ENCODE results near the gene BTG2. TPM values are rescaled to one million over a fixed set of nuclear protein-coding genes. Genes with fewer than 3 reads are reported as not detected.

The BTG2 gene
- total and polyA plus RNA-seq, 2 experiments from 2014 or later: 6.3 to 9.1 TPM

DNA sequence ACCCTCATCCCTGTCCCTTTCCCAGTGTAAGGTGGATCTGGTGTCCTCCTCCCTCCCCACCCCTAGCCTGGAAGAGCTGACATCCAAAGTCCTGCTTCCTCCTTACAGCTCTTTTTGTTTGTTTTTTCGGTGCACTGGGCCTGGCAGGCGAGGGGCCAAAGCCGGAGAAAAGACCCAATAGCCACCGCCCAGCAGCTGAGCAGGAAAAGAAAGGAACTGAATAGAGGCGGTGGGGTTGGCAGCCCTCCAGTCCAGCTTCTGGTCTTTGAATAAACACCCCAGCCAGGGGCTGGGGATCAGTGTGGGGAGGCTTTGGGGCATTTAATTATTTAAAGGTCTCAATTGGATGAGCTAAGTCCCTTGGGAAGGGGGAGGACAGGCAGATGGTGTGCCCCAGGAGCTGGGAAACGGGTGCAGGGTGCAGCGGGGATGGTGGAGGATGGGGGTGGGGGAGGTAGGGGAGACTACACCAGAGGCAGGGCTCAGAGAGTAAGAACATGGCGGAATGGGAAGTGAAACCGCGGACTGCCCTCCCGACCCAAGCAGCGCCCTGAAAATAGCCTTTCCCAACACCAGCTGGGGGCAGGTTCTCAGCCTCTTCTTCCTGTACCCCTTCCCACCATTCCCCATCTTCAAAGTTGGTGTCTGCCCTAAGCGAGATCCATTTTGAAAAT is 20.2 kb downstream of the BTG2 start:
- H3K9me3 Mint-ChIP-seq: no peaks in the 10 kb centered on the region
- peaks cover 67% of the 10 kb centered on the region for H3K4me1 Mint-ChIP-seq
- Histone ChIP-seq H2AFZ (peak overlapping the region; percentile 91), H4K20me1 (replicated peaks; ENCODE audit: insufficient read depth) (no peaks in the 10 kb centered on the region), H3K4me3 (peak overlapping the region; percentile 34; the same call in 1 of the 2 replicates), H3F3A (replicated peaks; ENCODE audit: low read depth) (peaks cover 6% of the 10 kb centered on the region; the same call in 1 of the 2 replicates), H3K4me2 (peak overlapping the region; percentile 77), H3K36me3 (ENCODE audit: insufficient read depth) (no peaks in the 10 kb centered on the region), H3K79me2 (replicated peaks; ENCODE audit: insufficient read depth) (no peaks in the 10 kb centered on the region), H3K27ac (ENCODE audit: low read depth) (no peak overlapping the region), H3K4me1 (ENCODE audit: insufficient read depth) (peaks cover 37% of the 10 kb centered on the region), H3K9me2 (ENCODE audit: insufficient read depth) (no peaks in the 10 kb centered on the region), H3K27me3 (ENCODE audit: insufficient read depth) (peaks cover 62% of the 10 kb centered on the region)
- 0 out of 3 replicates have a peak overlapping the region, but pooled peaks have one; percentile 8 for H3K4me3 Mint-ChIP-seq
- ATAC-seq (no peak), DNase-seq (ENCODE audit: low spot score) (no peak)
- no peaks in the 10 kb centered on the region for H3K36me3 Mint-ChIP-seq (ENCODE audit: low read depth)
- TF ChIP-seq STAT1 (IDR thresholded peaks at IDR 0.05; ENCODE audit: unreplicated experiment) (no peak), REST (IDR thresholded peaks at IDR 0.05; ENCODE audit: unreplicated experiment) (no peak), NANOG (IDR thresholded peaks at IDR 0.05; ENCODE audit: borderline replicate concordance) (no peak), ETS1 (IDR thresholded peaks at IDR 0.05) (no peak), EZH2phosphoT487 (IDR thresholded peaks at IDR 0.05; ENCODE audit: unreplicated experiment) (no peak), CREB1 (CRISPR knock-in tag; IDR thresholded peaks at IDR 0.05; ENCODE audit: low read depth) (no peak)
- TF ChIP-seq, protein P1, sequence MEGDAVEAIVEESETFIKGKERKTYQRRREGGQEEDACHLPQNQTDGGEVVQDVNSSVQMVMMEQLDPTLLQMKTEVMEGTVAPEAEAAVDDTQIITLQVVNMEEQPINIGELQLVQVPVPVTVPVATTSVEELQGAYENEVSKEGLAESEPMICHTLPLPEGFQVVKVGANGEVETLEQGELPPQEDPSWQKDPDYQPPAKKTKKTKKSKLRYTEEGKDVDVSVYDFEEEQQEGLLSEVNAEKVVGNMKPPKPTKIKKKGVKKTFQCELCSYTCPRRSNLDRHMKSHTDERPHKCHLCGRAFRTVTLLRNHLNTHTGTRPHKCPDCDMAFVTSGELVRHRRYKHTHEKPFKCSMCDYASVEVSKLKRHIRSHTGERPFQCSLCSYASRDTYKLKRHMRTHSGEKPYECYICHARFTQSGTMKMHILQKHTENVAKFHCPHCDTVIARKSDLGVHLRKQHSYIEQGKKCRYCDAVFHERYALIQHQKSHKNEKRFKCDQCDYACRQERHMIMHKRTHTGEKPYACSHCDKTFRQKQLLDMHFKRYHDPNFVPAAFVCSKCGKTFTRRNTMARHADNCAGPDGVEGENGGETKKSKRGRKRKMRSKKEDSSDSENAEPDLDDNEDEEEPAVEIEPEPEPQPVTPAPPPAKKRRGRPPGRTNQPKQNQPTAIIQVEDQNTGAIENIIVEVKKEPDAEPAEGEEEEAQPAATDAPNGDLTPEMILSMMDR (conservative IDR thresholded peaks at IDR 0.05; ENCODE audit: low read depth in 2 of 2): no peak
- H3K27ac Mint-ChIP-seq: no peak overlapping the region
- H3K27me3 Mint-ChIP-seq (ENCODE audit: insufficient read depth, low read depth, poor library complexity): peaks cover 24% of the 10 kb centered on the region
